ENCODE measurements around the gene TREML1.

The TREML1 gene

GRCh38 chr6:41177695-41178094 lies 23.5 kb upstream of the TREML1 start:
- no peak for DNase-seq (ENCODE audit: low read depth in 2 of 2)

- no peak for DNase-seq (ENCODE audit: low read depth in 2 of 2)
Observed at GRCh38 chr6:41177287-41177686, 23.1 kb upstream of the TREML1 start.

- no peak for DNase-seq (ENCODE audit: low read depth in 2 of 2)
Observed at GRCh38 chr6:41176189-41176588, 22.0 kb upstream of the TREML1 start.

DNA sequence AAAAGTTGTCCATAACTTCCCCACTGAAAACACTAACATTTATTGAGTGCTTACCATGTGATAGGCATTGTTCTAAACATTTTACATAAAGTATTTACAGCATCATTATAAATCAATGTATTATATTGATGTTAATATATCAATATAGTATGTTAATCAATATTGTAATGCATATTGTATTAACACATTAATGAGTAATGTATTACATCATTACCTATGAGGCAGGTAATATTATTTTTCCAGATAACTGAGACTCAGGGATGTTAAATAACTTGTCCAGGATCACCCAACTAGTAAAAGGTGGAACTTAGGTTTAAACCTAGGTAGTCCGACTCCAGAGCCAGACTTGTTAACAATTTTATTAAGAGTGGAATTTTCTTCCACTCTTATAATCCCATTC lies 20.9 kb upstream of the TREML1 start:
- DNase-seq (ENCODE audit: low read depth in 2 of 2): no peak

- no peak for DNase-seq (ENCODE audit: low read depth in 2 of 2)
Observed at GRCh38 chr6:41174610-41175009, 20.5 kb upstream of the TREML1 start.

- no peak for DNase-seq (ENCODE audit: low read depth in 2 of 2)
Observed at GRCh38 chr6:41171908-41172307, 17.8 kb upstream of the TREML1 start.

- DNase-seq (ENCODE audit: low read depth in 2 of 2): no peak
Observed at GRCh38 chr6:41170547-41171160, 16.5 kb upstream of the TREML1 start.

DNA sequence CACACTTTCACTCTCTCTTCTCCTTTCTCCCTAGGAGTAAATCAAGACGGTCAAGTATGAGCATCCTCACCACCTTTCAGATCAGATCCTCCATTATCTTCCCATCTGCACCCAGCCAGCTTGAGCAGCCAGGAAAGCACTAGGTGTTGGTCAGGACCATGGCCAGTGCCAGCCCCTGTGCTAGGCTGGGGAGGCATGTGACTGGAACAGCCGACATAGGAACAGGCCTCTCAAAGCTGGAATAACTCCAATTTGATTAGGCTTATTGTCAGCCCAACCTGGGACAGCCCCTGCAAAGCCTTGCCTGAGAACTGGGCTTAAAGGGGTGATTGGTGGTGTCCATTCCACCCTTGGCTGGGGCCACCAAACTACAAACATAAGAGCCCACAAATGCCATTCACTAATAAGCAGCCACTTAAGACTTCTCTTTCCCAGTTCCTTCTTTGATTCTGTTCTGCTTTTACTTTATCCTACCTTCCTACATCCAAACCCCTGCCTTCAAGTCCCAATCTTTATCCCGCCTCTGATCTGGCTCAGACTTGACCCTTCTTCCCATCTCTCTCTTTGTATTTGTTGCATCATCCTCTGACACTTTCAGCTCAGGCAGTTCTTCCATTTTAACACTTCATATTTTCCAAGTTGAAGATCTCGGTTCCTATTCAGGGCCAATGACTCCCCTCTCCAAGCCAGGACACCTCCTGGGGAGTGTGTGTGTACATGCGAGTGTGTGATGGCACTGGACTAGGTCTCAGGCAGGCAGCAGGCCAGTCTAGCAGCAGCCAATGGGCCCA lies 13.2 kb upstream of the TREML1 start:
- DNase-seq (ENCODE audit: low read depth in 2 of 2): no peak

- no peak for DNase-seq (ENCODE audit: low read depth in 2 of 2)
Observed at GRCh38 chr6:41164551-41165120, 10.5 kb upstream of the TREML1 start.

DNA sequence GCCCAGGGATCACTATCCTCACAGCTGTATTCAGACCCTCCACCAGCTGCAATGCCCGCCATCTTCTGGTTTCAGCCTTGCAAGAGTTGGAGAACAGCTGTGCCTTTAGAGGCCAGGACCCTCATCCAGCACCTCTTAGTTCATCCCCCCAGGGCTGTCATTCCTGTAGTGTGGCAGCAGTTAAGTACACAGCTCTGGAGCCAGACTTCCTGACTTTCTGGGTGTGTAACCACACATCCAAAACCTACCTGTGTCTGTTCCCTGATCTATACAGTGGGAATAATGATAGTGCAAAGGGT lies 9.2 kb upstream of the TREML1 start:
- no peak for DNase-seq (ENCODE audit: low read depth in 2 of 2)

GRCh38 chr6:41162687-41163418 lies 8.7 kb upstream of the TREML1 start, which contains the start of gene TREM2:
Gene TREM2, minus strand, starts transcription at chr6:41163116. Its CDS starts 34 bp downstream, at chr6:41163082.
- no peak for DNase-seq (ENCODE audit: low read depth in 2 of 2)

- DNase-seq (ENCODE audit: low read depth in 2 of 2): no peak
Observed at GRCh38 chr6:41161851-41162552, 7.9 kb upstream of the TREML1 start.

DNA sequence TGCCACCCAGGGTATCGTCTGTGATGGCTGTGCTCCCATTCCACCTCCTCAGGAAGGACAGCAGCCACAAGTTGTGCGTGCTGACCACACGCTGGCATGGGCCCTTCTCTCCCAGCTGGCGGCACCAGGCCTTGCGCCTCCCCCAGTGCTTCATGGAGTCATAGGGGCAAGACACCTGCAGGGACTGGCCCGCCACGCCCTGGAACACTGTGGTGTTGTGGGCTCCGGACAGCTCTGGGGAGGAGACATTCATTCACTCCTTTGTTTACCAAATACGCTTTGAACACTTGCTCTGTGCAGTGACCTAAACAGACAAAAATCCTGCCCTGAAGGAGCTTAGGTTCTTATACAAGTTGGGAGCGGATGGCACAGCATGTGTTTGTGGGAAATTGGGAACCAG lies 7.2 kb upstream of the TREML1 start:
- no peak for DNase-seq (ENCODE audit: low read depth in 2 of 2)

- no peak for DNase-seq (ENCODE audit: low read depth in 2 of 2)
Observed at GRCh38 chr6:41160933-41161332, 6.8 kb upstream of the TREML1 start.

DNA sequence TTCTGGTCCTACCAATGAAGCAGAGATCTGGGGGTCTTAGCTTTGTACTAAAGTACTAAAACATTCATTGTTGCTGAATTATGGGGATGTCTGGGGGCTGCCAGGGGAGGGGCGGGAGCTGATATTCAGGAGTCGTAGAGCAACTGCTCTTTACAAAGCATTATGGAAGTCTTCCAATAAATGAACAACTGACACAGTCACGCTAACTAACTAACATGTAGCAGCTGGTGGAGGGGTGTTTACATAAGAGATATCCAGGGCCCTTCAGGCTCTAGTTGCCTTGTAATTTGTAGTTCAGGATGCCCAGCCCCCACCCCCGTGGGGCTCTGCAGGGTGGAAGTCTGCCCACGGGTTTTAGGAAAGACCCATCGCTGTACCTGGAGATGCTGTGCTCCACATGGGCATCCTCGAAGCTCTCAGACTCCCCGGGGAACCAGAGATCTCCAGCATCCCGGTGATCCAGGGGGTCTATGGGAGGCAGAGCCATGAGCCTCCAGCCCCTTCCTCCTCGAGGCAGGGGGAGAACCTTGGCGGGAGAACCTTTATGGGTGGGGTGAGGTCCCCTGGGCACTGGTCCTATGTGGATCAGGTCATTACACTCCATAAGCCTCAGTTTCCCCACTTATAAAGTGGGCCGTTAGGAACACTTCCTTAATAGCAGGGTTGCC lies 5.4 kb upstream of the TREML1 start:
- no peak for DNase-seq (ENCODE audit: low read depth in 2 of 2)

DNA sequence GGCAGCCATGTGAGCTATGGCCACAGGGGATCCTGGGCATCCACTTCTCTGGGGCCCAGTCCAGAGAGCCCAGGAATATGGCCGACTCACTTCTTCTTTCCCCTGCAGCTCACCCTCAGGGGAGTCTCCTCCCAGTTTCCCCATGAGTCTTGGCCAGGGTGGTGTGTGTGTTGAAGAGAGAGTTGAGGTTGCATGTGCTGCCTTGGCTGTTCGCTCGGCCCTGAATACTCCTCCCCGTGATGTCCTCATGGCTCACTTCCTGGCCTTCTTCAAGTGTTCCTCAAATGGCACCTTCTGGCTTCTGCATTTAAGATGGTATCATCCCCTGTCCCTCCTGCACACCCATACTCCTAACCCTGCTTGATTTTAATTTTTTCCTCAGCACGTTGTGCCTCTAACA lies 3.2 kb upstream of the TREML1 start:
- DNase-seq (ENCODE audit: low read depth in 2 of 2): no peak

- DNase-seq (ENCODE audit: low read depth in 2 of 2): no peak
Observed at GRCh38 chr6:41156771-41157170, 2.6 kb upstream of the TREML1 start.

DNA sequence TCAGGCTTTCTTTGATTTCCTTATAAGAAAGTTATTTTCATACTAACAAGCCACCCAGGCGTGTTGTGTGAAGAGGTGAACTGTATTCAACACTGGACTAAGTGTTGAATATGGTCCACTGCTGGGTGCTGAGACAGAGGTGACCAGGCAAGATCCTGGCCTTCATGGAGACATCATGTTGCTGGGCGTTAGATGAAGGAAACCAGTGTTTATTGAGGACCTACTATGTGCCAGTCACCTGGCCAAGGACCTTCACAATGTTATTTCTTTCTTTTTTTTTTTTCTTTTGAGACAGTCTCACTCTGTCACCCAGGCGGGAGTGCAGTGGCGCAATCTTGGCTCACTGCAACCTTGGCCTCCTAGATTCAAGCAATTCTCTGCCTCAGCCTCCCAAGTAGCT lies 1.9 kb upstream of the TREML1 start:
- no peak for DNase-seq (ENCODE audit: low read depth in 2 of 2)

DNA sequence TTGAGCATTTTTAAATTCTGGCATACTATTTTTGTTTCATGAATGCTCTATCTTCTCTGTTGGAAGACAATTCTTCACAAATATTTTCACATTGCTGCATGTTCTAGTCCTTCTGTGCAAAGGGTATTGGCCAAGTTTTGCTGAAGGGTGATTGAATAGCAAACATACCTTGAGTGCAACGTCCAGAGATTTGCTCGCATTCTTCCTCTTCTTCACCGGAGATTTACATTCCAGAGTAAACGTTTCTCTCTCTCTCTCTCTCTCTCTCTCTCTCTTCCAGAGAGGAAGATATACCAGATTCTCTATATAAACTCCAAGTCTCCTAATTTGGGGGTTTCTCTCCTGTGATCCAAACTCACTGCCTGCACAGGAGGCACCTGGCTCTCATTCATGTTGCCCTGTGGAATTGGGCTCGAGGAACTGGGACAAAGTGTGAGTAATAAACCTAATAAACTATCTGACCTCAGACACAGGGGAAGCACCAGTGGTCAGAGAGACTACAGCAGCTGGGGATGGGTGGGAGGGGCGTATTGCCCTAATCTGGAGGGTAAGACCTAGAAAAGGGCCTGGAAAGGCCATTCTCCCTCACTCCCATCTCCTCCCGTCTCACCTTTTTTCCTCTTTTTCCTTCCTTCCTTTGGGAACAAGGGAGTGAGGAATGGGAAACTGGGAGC lies 1.1 kb upstream of the TREML1 start:
- DNase-seq (ENCODE audit: low read depth in 2 of 2): no peak

DNA sequence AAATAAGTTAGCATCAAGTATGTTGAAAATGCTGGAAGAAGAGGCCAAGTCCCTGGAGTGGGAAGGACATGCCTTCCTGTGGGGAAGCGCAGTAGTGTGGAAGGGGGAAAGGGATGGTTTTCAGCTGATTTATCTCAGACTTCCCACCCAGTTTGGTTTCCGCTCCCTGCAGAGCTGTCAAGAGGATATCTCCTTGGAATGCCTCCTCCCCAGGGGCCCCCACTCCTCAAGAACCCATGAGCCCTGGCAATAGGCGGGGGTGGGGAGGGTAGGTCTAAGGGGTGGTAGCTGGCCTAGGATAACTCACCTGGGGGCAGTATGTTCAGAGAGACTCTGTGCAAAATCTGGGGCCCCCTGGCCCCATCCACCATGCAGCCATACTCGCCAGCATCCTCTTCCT lies 696 bp downstream of the TREML1 start:
- DNase-seq (ENCODE audit: low read depth in 2 of 2): no peak

DNA sequence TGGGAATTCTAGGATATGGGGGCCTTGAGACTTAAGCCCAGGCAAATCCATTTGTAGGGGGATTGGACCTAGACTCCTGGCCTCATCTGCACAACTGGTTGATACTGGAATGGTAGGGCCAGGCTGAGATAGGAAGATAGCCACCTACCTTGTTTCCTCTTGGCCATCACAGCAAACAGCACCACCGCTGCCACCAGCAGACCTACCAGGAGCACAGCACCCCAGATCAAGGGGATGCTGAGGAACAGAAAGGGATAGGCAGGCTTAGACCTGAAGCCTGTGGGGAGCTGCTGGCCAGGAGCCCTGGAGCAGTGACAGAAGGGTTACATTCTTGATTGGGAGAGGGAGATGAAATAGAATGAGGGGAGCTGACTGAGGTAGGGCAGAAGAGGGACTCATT lies 3.5 kb downstream of the TREML1 start:
- no peak for DNase-seq (ENCODE audit: low read depth in 2 of 2)
